ENCODE data around the gene SDHAF1.

SDHAF1 gene

DNA sequence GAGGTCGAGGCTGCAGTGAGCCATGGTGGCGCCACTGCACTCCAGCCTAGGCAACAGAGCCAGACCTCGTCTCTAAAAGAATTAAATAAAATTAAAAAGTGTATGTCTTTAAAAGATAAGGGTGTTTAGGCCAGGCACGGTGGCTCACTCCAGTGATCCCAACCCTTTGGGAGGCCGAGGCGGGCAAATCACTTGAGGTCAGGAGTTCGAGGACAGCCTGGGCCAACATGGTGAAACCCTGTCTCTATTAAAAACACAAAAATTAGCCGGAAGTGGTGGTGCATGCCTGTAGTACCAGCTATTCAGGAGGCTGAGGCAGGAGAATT, 7.5 kb upstream of the SDHAF1 start:
- no peak for DNase-seq

DNA sequence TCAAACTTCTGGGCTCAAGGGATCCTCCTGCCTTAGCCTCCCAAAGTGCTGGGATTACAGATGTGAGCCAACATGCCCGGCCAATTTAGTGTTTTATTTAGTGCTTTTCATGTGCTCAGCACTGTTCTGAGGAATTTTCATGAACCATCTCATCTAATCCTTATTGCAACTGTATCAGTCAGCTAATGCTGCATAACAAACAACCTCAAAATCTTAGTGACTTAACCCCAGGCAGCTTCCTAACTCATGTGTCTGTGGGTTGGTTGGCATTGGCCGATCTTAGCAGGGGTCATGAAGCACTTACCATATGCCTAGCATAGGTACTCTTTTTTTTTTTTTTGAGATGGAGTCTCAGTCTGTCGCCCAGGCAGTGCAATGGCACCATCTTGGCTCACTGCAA, 6.2 kb upstream of the SDHAF1 start:
- no peak for DNase-seq

- no peak for DNase-seq
Observed at GRCh38 chr19:35990156-35990555, 4.8 kb upstream of the SDHAF1 start.

DNA sequence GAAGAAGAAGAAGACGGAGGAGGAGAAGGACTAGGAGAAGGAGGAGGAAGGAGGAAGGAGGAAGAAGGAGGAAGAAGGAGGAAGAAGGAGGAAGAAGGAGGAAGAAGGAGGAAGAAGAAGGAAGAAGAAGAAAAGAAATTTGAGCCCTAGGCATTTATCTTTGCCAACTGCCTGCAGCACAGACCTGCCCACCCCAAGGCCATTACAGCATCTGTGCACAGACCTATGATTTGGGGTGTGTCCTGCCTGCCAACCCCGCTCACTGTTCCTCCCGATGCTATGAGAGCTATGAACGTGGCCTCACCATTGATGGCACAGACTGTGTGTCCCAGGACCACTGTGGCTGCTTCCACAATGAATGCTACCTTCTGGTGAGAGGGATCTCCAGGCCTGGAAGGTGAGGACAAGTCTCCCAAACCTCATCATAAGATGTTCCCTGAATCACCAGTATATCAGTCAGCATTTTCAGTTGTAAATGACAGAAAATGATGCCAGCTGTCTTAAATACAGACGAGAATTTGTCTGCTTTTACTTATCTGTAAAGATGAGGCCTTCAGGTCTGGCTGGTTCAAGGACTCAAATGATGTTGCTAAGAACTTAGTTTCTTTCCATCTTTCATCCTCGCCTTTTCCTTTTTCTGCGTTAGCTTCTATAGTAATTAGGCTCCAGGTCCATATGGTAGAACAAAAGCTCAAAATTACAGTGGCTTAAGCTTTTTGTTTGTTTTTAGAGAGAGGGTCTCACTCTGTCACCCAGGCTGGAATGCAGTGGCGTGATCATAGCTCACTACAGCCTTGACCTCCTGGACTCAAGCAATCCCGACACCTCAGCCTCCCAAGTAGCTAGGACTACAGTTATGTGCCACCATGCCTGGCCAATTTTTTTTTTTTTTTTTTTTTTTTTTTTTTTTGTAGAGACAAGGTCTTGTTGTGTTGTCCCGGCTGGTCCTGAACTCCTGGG, 3.9 kb upstream of the SDHAF1 start:
- no peak for DNase-seq

- no peak for DNase-seq
Observed at GRCh38 chr19:35991731-35992450, 3.1 kb upstream of the SDHAF1 start.

- DNase-seq: no peak
Observed at GRCh38 chr19:35992907-35993765, 1.9 kb upstream of the SDHAF1 start.

DNA sequence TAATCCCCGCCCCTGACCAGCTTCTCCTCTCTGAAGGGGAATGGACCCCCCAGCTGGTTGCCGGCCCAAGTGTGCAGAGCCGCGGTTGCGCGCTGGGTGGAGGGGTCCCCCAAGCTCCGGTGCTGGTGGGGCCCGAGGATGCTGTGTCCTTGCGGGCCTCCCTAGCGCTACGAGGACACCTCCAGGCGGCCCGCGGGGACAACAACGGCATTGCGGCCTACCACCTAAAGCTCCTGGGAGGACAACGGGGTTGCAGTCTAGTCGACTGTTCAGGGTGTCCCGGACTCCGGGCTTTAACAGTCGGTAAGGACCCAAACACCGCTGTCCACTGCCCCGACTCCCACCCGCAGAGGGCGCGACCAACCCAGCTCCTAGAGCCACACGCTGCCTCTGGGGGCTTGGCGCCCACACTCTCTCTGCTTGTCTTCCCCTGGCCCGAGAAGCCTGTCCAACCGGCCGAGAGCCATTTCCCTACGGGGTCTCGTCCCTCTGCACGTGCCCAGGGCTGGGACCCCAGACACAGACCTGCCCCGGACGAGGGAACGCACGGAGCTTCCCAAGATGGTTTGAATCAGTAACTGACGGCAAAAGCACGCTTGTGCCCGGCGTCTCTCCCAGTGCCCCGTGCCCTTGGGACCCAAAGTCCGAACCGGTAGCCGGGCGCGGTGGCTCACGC, 927 bp upstream of the SDHAF1 start:
- no peak for DNase-seq

DNA sequence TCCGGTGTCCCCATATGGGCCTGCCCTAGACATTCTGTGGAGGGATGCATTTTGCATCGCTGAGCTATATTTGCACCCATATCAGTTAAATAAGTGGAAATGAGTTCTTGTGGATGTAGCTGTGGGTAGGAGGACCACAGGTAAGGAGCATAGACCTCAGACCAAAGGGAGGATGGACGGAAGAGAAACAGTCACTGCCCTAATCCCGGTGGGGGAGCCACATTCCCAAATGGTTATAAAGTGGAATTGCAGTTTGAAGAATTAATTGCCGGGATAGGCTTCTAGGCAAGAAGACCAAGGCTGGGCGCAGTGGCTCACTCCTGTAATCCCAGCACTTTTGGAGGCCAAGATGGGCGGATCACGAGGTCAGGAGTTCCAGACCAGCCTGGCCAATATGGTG, 1.8 kb downstream of the SDHAF1 start:
- no peak for DNase-seq

DNA sequence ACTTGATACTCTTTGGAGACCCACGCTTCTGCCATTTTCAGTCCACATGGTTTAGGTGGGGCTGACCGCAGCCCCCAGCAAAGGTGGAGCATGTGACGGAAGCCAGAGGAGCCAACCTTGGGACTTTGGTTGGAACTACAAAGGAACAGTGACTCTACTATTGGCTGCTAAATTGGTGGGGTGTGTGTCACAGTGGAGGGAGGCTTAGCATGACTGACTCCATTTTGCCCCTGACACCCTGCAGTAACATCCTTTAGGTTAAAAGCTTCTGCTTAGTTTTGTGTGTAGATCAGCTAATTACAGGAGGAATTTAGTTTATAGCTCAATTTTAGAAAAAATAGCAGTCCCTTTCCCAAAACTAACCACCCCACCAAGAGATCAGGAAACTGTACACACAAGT, 6.6 kb downstream of the SDHAF1 start:
- no peak for DNase-seq

DNA sequence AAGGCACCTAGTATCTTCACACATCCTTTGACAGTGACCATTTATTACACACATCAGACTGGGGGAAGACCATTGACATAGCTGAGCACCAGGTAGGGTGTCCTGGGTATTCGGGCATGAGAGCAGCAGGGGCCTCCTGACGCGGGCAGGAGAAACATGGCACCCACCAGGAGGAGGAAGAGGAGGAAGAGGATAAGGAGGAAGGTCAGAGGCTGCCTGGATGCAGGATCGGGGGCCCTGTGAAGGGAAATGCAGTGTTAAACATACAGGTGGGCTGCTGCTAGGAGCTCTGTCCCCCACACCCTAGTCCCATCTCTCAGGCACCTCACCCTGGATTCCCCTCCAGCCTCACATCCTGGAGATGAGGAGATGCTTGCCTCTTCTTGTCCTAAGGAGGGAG, 8.3 kb downstream of the SDHAF1 start:
- no peak for DNase-seq

GRCh38 chr19:36006955-36007354, 12.0 kb downstream of the SDHAF1 start:
- no peak for DNase-seq

DNA sequence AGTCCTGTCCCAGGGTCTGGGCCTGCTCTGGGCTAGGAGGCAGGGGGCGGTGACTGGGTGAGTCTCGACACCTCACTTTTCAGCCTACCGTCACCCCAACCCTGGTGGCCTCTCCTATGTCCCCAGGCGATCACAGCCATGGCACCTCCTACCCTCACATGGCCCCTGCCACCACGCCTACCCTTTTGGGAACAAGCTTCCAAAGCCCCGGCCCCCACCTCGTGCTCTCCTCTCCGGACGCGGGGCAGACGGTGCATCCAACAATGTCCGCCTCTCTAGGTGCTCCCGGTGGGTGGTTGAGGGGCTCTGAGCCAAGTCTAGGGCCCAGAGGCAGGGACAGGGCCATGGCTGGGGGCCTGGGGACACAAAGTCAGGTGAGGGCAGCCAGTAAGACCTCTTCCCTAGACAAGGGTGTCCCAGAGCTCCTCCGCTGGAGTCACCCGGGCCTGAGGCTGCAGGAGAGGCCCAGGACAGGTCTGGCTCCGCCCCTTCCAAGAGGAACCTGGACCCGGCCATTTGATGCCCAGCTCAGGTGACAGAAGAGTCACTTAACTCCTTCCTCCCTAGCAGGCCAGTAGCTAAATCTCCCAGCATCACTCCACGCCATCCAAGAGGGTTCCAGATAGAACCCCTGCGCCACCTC, 13.5 kb downstream of the SDHAF1 start, which contains the start of gene SYNE4:
SYNE4 (minus strand) TSS at position 478 of the 643 bp plus-strand sequence; CDS start at position 346, 132 bp downstream.
- no peak for DNase-seq

- peak; percentile 32 for DNase-seq
Observed at GRCh38 chr19:36009220-36009619, 14.2 kb downstream of the SDHAF1 start.

DNA sequence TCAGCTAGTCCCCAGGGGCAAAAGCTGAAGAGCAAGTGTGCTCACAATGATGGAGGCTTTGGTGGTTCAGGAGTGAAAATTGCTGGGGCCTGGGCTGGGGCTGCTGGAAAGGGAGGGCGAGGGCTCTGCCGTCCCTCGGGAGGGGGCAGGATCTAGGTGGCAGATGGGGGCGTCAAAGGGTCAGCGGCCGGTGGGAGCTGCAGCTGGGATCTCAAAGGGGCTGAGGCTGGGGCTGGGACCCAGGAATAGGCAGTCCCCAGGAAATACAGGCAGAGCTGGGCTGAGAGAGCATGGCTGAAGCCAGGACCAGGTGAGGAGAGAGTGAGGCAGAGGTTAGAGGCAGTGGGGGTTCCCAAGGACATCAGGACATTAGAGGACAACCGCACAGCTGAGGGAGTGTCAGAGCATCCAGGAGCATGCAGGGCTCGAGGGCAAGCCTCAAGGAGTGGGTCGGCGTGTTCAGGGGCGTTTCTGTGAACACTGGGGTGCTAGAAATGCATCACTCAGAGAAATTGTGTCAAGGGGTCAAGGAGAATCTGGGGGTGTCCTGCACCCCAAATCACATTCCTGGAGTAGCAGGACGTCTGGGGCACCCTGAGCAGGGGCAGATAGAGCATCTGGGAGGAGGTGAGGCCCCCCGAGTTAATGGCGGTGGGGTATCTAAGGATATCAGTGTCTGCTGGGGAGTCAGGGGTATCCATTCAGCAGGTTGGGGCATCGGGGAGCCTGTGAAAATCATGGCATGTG, 14.8 kb downstream of the SDHAF1 start:
- no peak for DNase-seq

DNA sequence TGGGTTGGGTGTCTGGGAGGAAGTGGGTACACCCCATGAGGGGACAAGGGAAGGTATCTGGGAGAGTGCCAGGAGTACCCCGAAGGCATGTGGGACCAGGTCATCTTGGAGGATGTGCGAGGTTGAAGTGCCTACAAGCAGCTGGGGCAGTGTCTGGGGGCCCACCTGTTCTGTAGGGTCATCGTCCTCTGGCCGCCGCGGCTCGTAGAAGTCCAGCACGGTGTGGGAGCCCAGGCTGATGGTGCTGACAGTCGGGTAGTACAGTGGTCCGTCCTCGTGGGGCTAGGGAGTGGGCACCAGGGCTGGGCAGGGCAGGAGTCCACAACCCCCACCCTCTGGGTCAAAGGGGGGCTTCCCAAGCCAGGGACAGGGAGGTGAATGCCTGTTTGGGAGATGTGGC, 15.4 kb downstream of the SDHAF1 start:
- DNase-seq: no peak

DNA sequence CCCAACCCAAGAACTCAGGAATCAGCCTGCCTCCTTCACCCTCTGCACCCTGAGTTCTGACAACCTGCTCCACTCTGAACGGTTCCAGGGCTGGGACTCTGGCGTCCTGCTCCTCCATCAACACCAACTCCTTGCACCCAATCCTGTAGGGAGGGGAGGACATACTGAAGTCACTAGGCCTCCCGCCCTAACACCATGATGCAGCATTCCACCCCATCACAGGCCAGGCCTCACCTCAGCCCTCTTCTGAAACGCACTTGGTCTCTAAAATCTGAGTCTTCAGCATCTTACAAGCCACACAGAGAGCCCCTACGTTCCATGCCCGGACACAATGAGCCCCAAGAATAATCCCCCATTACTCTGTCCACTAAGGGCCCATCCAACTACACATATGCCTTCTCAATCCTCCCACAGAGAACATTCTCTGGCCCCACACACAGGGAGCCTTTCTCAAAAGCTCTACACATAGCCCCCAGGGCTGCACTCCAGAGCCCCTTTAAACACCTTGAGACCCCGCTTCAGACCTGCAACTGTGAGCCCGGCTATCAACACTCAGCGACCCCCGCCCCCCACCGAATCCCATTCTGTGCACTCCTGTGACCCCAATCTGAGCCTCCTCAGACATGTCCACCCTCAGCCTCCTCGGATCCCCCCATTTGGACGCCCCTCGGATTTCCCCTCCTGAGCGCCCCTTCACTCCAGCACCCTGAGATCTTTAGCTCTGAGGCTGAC, 18.5 kb downstream of the SDHAF1 start:
- DNase-seq: no peak

DNA sequence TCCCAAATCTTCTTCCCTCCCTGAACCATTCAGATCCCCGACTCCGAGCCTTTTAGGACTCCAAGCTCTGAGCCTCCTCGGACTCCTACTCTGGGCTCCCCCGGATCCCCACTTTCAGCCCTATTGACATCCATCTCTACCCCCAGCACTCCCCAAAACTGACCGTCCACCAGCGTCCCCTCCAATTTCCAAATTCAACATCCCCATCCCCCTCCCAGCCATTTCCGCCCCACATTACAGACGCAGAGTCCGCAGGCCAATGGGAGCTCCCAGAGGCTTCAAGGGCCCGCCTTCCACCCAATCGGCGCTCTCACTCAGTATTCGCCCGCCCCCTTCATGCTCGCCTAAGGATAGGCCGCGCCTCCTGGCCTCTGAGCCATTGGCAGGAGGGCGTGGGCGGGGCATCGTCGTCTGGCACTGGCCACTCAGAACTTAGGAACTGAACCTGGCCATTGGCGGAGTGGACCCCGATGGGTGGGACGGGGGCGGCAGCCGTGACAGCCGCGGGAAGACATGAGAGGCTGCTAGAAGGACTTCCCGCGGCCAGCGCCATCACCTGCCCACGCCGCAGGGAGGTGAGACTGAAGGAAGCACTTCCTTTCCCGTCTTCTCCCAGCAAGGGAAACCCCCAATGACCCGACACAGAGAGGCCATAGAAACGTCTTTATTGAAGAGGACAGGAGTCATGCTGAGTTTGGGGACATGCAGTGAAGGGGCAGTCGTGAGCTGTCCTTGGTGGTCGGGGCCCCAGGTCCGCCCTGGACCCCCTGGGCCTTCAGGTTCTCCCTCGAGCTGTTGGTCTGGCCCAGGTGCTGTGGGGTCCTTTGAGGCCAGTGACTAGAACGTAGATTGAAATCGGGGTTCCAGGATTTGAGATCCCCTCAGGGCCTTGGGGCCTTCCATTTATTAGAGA, 19.3 kb downstream of the SDHAF1 start, which contains the start of gene ALKBH6:
ALKBH6 (minus strand) TSS at position 202 of the 913 bp plus-strand sequence. CDS start 816 bp downstream, outside the sequence.
- peak; percentile 99 for DNase-seq

- DNase-seq: no peak
Observed at GRCh38 chr19:36019061-36019670, 24.2 kb downstream of the SDHAF1 start.

DNA sequence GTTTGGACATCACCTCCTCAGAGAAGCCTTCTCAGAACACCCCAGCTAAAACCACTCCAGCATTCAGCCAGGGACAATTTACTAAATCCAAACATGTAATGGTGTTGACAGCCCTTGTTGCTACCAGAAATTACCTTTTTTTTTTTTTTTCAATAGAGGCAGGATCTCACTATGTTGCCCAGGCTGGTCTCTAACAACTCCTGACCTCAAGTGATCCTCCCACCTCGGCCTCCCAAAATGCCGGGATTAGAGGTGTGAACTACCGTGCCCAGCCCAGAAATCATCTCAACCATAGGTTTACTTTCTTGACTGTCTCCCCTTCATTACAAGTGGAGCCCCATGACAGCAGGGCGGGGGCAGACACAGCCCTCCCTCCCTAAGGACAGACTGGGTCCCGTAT, 28.4 kb downstream of the SDHAF1 start:
- DNase-seq: no peak

All from NCI-H2171 (cell line).